Measurements from ENCODE around the gene CTIF. TPM values are rescaled to one million over a fixed set of nuclear protein-coding genes. Genes with fewer than 3 reads are reported as not detected.

CTIF gene
- total and polyA plus RNA-seq, 2 experiments from 2014 or later, result 22.1 to 27.9 TPM

GRCh38 chr18:48565105-48565504, 26.3 kb downstream of the CTIF start:
- TF ChIP-seq EZH2phosphoT487 (IDR thresholded peaks at IDR 0.05; ENCODE audit: low read depth, severe bottlenecking, unreplicated experiment) (no peak), EZH2 (IDR thresholded peaks at IDR 0.05; ENCODE audit: borderline replicate concordance) (no peak), CTCF (IDR thresholded peaks at IDR 0.05; ENCODE audit: poor library complexity) (no peak)
- WGBS (ENCODE audit: low lambda C conversion rate, missing lambda C conversion rate), result 82% methylated on average over 10 of the region's 10 CpGs
- Histone ChIP-seq H2AFZ (no peak overlapping the region), H3K79me2 (peaks cover 84% of the 10 kb centered on the region), H3K27me3 (no peaks in the 10 kb centered on the region), H3K4me1 (ENCODE audit: insufficient read depth) (peaks cover 3% of the 10 kb centered on the region), H3K4me2 (no peak overlapping the region), H3K4me3 (no peak overlapping the region), H4K20me1 (ENCODE audit: insufficient read depth, poor library complexity, severe bottlenecking) (peaks cover 11% of the 10 kb centered on the region), H3K27ac (no peak overlapping the region), H3K36me3 (replicated peaks; ENCODE audit: insufficient read depth, low read depth) (no peaks in the 10 kb centered on the region), H3K9me3 (ENCODE audit: low read depth) (no peaks in the 10 kb centered on the region), H3K9me2 (replicated peaks; ENCODE audit: insufficient read depth) (no peaks in the 10 kb centered on the region)
- no peak for DNase-seq (ENCODE audit: low spot score)

DNA sequence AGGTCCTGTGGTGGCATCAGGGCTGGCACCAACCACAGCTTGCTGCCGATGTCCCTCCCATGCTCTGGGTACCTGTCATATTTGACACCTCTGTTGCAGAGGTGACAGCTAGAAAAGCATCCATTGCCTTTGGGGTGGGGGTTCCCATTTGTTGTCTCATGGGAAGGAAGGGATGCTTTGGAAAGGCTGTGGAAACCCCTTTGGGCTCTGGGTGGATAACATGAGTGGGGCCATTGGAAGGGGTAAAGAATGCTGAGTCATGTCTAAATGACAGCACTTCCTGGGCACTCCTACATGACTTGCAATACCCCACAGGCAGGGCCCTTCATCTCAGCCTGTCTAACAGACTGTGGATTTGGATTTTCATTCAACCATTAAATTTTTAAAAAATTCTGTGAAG, 27.8 kb downstream of the CTIF start:
- Histone ChIP-seq H3K9me3 (ENCODE audit: low read depth) (no peaks in the 10 kb centered on the region), H3K9me2 (replicated peaks; ENCODE audit: insufficient read depth) (no peaks in the 10 kb centered on the region), H3K27ac (no peak overlapping the region), H3K4me2 (no peak overlapping the region), H3K4me1 (ENCODE audit: insufficient read depth) (peaks cover 3% of the 10 kb centered on the region), H3K79me2 (peaks cover 90% of the 10 kb centered on the region), H3K4me3 (no peak overlapping the region), H2AFZ (no peak overlapping the region), H3K36me3 (replicated peaks; ENCODE audit: insufficient read depth, low read depth) (no peaks in the 10 kb centered on the region), H4K20me1 (ENCODE audit: insufficient read depth, poor library complexity, severe bottlenecking) (peaks cover 11% of the 10 kb centered on the region), H3K27me3 (no peaks in the 10 kb centered on the region)
- 100% methylated on average over 1 of the region's 1 CpG for WGBS (ENCODE audit: low lambda C conversion rate, missing lambda C conversion rate)
- no peak for DNase-seq (ENCODE audit: low spot score)
- TF ChIP-seq EZH2 (IDR thresholded peaks at IDR 0.05; ENCODE audit: borderline replicate concordance) (no peak), CTCF (IDR thresholded peaks at IDR 0.05; ENCODE audit: poor library complexity) (no peak), EZH2phosphoT487 (IDR thresholded peaks at IDR 0.05; ENCODE audit: low read depth, severe bottlenecking, unreplicated experiment) (no peak)

DNA sequence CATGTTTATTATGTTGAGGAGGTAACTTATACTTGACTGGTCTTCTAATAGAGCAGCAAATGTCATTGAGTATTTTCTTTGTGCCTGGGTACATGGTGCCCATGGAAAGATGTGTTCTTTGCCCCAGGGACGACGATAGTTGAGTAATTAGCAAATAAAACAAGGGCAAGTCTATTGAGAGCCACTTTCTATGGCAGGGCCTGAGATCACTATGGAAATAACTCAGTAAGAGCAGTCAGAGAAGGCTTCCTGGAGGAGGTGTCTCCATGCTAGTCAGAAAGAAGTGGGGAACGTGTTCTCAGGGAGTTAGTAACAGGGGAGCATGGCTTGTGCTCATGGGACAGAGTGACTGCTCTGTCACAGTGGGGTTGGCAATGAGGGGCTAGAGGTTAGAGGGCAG, 28.6 kb downstream of the CTIF start:
- Histone ChIP-seq H3K36me3 (replicated peaks; ENCODE audit: insufficient read depth, low read depth) (no peaks in the 10 kb centered on the region), H3K79me2 (peaks cover 92% of the 10 kb centered on the region), H3K27ac (no peak overlapping the region), H3K9me2 (replicated peaks; ENCODE audit: insufficient read depth) (no peaks in the 10 kb centered on the region), H4K20me1 (ENCODE audit: insufficient read depth, poor library complexity, severe bottlenecking) (peaks cover 8% of the 10 kb centered on the region), H3K4me2 (no peak overlapping the region), H3K9me3 (ENCODE audit: low read depth) (no peaks in the 10 kb centered on the region), H3K4me1 (ENCODE audit: insufficient read depth) (peaks cover 3% of the 10 kb centered on the region), H2AFZ (no peak overlapping the region), H3K4me3 (no peak overlapping the region), H3K27me3 (no peaks in the 10 kb centered on the region)
- 83% methylated on average over 3 of the region's 3 CpGs for WGBS (ENCODE audit: low lambda C conversion rate, missing lambda C conversion rate)
- no peak for DNase-seq (ENCODE audit: low spot score)
- TF ChIP-seq EZH2 (IDR thresholded peaks at IDR 0.05; ENCODE audit: borderline replicate concordance) (no peak), EZH2phosphoT487 (IDR thresholded peaks at IDR 0.05; ENCODE audit: low read depth, severe bottlenecking, unreplicated experiment) (no peak), CTCF (IDR thresholded peaks at IDR 0.05; ENCODE audit: poor library complexity) (no peak)

All from hepatocyte (in vitro differentiated cells).